ENCODE measurements around the gene XYLT1.

Gene XYLT1

DNA sequence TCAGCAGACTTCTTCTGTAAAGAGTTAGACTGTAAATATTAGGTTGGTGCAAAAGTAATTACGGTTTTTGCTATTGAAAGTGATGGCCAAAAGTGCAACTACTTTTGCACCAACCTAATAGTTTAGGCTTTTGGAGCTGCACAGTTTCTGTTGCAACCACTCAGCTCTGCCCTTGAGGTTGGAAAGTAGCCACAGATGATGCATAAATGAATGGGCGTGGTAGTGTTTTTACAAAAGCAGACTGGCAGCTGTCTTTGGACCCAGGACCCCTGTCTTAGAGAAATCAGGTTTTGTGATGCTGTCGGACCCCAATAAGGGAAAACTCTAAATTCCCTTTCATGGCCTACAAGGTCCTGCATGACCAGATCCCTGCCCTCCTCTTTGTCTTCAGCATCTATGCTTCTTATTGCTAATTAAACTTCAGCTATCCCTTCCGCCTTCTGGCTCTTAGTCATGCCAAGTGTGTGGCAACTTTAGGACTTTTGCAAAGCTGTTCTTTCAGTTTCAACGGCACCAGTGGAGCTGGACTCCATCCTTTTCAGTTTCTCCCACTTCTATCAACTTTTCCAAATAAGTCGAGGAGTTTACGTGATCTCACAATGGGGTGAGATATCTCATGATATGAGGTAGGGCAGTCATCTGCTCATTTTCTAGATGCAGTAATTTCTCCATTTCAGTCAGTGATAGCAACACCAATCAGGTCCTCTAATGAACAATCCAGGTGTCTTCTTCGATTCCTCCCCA, 232.3 kb downstream of the XYLT1 start:
- DNase-seq (ENCODE audit: low spot score), result no peak
- ChIA-PET CTCF (interaction anchor here (0.6 kb wide), 1 partner anchor 10 kb away, joined by 3 read pairs; no protein-coding TSS in a partner anchor), POLR2A (ENCODE audit: low non-redundant PET) (no interaction called here)
- H3K27ac ChIP-seq, result no peak overlapping the region
- TF ChIP-seq, protein P1, sequence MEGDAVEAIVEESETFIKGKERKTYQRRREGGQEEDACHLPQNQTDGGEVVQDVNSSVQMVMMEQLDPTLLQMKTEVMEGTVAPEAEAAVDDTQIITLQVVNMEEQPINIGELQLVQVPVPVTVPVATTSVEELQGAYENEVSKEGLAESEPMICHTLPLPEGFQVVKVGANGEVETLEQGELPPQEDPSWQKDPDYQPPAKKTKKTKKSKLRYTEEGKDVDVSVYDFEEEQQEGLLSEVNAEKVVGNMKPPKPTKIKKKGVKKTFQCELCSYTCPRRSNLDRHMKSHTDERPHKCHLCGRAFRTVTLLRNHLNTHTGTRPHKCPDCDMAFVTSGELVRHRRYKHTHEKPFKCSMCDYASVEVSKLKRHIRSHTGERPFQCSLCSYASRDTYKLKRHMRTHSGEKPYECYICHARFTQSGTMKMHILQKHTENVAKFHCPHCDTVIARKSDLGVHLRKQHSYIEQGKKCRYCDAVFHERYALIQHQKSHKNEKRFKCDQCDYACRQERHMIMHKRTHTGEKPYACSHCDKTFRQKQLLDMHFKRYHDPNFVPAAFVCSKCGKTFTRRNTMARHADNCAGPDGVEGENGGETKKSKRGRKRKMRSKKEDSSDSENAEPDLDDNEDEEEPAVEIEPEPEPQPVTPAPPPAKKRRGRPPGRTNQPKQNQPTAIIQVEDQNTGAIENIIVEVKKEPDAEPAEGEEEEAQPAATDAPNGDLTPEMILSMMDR (conservative IDR thresholded peaks at IDR 0.05; ENCODE audit: low read depth), result no peak

DNA sequence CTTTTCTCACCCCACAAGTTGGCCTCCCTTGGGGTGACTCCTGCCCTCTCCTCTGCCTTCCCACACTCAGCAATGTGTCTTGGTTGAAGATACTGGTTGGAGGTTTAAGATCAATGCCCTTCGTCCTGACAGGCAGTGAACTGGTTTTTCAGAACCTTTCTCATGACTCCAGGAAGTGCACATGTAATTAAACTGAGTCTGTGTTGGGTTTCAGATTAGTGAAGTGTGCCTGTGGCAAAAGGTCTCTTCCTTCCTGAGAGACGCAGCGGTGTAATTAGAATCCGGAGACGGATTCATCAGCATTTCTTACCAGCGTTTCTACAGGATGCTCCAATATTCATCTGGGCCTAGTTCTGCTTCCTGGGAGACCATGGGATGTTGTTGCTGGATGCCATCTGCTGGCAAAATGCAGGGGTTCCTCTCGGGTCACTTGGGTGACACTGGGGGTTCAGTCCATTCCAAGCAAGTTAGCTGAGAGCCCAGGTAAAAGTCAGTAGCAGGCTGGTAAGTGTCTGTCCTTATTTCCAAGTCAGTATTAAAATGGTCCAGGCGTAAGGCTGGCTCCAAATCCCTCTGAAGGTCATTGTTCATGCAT, 233.3 kb downstream of the XYLT1 start:
- H3K27ac ChIP-seq, result no peak overlapping the region
- TF ChIP-seq, protein P1 (conservative IDR thresholded peaks at IDR 0.05; ENCODE audit: low read depth), result no peak
- POLR2A ChIA-PET (ENCODE audit: low non-redundant PET), result no interaction called here
- CTCF ChIA-PET, result no interaction called here
- no peak for DNase-seq (ENCODE audit: low spot score)

DNA sequence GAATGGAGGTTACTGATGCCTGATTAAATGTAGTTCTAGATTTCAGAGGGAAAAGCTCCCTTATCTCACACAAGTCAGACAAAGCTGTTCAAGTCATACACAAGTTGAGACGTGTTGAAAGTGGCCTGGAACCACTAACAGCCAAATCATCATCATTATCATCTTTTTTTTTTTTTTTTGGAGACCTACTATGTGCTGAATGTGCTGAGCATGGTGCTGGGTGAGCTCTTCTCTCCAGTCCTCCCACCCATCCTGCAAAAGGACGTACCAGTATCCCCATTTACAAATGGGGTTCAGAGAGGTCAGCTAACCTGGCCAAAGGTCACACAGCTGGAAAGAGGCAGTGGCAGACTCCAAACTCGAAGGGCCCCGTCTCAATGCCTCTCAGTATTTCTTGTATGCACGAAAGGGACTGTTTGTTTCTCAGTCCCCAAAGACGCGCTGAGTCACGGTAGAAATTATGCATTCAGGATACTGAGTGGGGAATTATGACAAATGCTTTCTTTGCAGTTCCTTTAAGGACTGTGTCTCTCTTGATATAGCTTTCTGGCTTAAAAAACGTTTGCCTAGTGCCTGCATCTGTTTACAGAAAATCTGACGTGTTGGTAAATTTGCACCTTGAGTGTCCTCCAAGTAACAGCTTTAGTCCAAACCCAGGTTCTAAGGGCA, 235.5 kb downstream of the XYLT1 start:
- TF ChIP-seq, protein P1 (conservative IDR thresholded peaks at IDR 0.05; ENCODE audit: low read depth), result no peak
- no peak for DNase-seq (ENCODE audit: low spot score)
- H3K27ac ChIP-seq, result no peak overlapping the region
- POLR2A ChIA-PET (ENCODE audit: low non-redundant PET), result interaction anchor here (0.7 kb wide), 1 partner anchor 68 kb away, joined by 3 read pairs; no protein-coding TSS in a partner anchor
- CTCF ChIA-PET, result interaction anchor here (0.6 kb wide), 1 partner anchor 48 kb away, joined by 4 read pairs; no protein-coding TSS in a partner anchor

DNA sequence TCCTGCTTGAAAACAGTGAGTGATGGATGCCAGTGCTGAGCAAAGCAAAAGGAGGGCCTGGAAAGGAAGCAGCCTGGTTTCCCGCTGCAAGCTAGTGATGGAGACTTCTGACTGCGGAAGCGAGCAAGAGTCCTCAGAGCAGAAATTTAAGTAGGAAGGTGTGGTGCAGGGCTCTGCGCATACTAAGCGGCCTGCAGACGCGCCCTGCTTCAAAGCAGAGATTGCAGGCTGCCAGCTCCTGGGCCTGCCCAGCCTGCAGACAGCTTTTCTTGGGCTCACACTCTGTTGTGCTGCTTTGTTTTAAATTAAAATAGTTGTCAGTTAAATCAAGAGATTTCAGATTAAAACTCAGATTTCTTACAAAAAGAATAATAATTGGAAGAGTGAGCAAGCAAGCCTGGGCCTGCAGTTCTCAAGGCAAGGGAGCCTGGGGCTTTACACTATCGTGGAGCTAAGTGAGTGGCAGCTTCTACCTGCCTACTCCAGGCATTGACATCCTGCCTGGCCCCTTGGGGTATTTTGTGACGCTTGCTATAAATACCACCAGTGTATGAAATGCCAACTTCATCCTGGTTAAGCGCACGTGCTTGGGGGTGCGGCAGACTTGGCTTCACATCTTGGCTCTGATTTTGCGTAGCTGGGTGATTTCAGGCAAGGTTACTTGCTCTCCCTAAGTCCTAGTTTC, 237.3 kb downstream of the XYLT1 start:
- no peak overlapping the region for H3K27ac ChIP-seq
- POLR2A ChIA-PET (ENCODE audit: low non-redundant PET), result no interaction called here
- DNase-seq (ENCODE audit: low spot score), result no peak
- CTCF ChIA-PET, result no interaction called here
- TF ChIP-seq, protein P1 (conservative IDR thresholded peaks at IDR 0.05; ENCODE audit: low read depth), result no peak

DNA sequence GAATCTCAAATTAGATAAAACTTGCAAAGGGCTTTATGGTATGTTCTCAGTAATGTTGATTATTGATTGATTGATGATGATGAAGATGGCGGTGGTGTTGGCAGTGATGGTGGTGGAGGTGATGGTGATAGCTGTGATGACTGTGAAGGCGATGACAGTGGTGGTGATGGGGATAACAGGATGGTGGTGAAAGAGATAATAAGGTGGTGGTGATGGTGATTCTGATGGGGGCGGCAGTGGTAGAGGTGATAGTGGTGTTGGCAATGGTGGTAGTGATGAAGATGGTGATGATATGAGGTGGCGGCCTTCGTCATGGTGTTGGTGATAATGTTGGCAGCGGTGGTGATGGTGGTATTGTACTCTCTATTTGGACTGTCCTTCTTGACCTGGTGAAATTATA, 238.3 kb downstream of the XYLT1 start:
- POLR2A ChIA-PET (ENCODE audit: low non-redundant PET), result no interaction called here
- no peak for DNase-seq (ENCODE audit: low spot score)
- CTCF ChIA-PET, result no interaction called here
- H3K27ac ChIP-seq, result no peak overlapping the region
- TF ChIP-seq, protein P1 (conservative IDR thresholded peaks at IDR 0.05; ENCODE audit: low read depth), result no peak

DNA sequence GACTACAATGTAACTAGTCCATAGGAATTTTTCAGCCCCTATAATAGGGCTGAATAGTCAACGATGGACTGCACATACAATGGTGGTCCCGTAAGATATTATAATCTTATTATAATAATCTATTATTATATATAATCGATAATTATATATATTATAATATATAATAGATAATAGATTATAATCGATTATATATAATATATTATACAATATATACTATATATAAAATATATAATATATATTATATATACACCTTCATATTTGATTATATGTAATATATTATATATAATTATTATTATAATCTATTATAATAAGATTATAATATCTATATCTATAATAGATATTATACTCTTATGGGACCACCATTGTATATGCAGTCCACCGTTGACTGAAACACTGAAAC, 238.8 kb downstream of the XYLT1 start:
- TF ChIP-seq, protein P1 (conservative IDR thresholded peaks at IDR 0.05; ENCODE audit: low read depth), result no peak
- H3K27ac ChIP-seq, result no peak overlapping the region
- ChIA-PET CTCF (no interaction called here), POLR2A (ENCODE audit: low non-redundant PET) (no interaction called here)
- no peak for DNase-seq (ENCODE audit: low spot score)
